Measurements from ENCODE around the gene CDK7.

GRCh38 chr5:69234457-69235268, at the start of gene CDK7:
- TF ChIP-seq POLR2A (IDR thresholded peaks at IDR 0.05) (peak in 1 of 2 donors; percentile 65), CTCF (IDR thresholded peaks at IDR 0.05) (no peak)
